Pancreas (tissue), 10 donors: ENCODE measurements around the gene ANXA11. TPM values are rescaled to one million over a fixed set of nuclear protein-coding genes. Genes with fewer than 3 reads are reported as not detected.

Experiments used
- ATAC-seq, 4 donors: fragments of 200-7000 bp; cut with Tn5 transposase; one replicate each; pipeline versions ENCODE4 v1.8.0 to v1.9.1; 2020; ENCODE audit warnings: mild to moderate bottlenecking in 4 of 4, moderate library complexity in 4 of 4
- DNase-seq, 6 donors: peaks; one replicate each; pipeline ENCODE4 v3.0.0-alpha.2; 2020
- FAIRE-seq: peaks from 2 replicates; lab custom pipeline; 2012; peaks lifted over from hg19 to GRCh38; lab: Jason Lieb, UNC
- H3K27ac ChIP-seq, 4 donors: fragments of 200-600 bp; sonication (generic); 1 replicate in 3 of 4; 2 replicates in 1 of 4; pipeline versions ENCODE4 v1.5.0 to v1.8.0; 2020
- H3K27me3 ChIP-seq, 4 donors: fragments of 200-600 bp; one replicate each; pipeline ENCODE4 v1.8.0; 2021
- H3K36me3 ChIP-seq, 3 donors: fragments of 200-600 bp; sonication (generic) in 1 of 3; one replicate each; pipeline versions ENCODE4 v1.5.0 to v1.8.0; 2020 to 2021
- H3K4me1 ChIP-seq, 3 donors: fragments of 200-600 bp; one replicate each; pipeline ENCODE4 v1.8.0; 2021
- H3K4me3 ChIP-seq, 4 donors: fragments of 200-600 bp; sonication (generic) in 2 of 4; one replicate each; pipeline versions ENCODE4 v1.5.0 to v1.8.0; 2020 to 2021
- H3K9me3 ChIP-seq, 4 donors: fragments of 200-600 bp; one replicate each; pipeline ENCODE4 v1.8.0; 2021
- WGBS, 2 donors: extraction: QIAGEN DNeasy Blood & Tissue Kit; methylation state at CpG; one replicate each; pipeline ENCODE4 v1.1.7; 2013; 5-methylcytosine and 5-hydroxymethylcytosine counted together
- intact Hi-C, 3 donors: fragments of 100-400 bp; cut with DNase I; formaldehyde crosslinking; loops; one replicate each; pipeline versions ENCODE4 v1.11.1 to v1.14.2; 2022
- polyA plus RNA-seq, 2 donors: library from polyadenylated mRNA; stranded (reverse); fragments of 200-250 nt; gene quantifications; one replicate each; pipeline ENCODE4 v1.2.3, GENCODE V29; 2013
- total RNA-seq, 6 donors: library from RNA; stranded (reverse); fragmentation: NEBNext Ultra II Directional in 4 of 6; extraction: Animal tissue kit (Norgen Biotek cat#: 25700) in 4 of 6; gene quantifications; one replicate each; pipeline versions ENCODE4 v1.2.1 to v1.2.4, GENCODE V29; 2021 to 2023
- TF ChIP-seq, protein P1 (sequence below), 4 donors: fragments of 200-600 bp; sonication (generic) in 3 of 4; IDR thresholded peaks; one replicate each; pipeline versions ENCODE4 v1.5.0 to v1.8.0; 2021; ENCODE audit warnings: antibody characterized with exemption in 4 of 4
- donor health status: healthy with polysubstance abuse.
- donor health status: DM: no; HTN: no; CAD: no; lungs with moderate emphysema.
- donor health status: DM: no; HTN: no; CAD: no.
- donor health status: control.
- donor health status: control.
- donor health status: Bipolar disorder and iron deficiency.
- donor health status: DM: yes; HTN: yes; CAD: no.
- donor health status: DM: no; HTN: no; CAD: no.
- donor health status: DM: no; HTN: no; CAD: no.
- donor health status: DM: yes; HTN: yes; CAD: no.

The ANXA11 gene
- total and polyA plus RNA-seq, 8 donors: 74.0 to 193 (median 112) TPM

- DNase-seq (no peak), ATAC-seq (no peak), FAIRE-seq (no peak)
- Histone ChIP-seq H3K4me3 (no peak overlapping the region), H3K27ac (peak overlapping the region in 2 of 4 donors; percentile 39 to 66), H3K27me3 (no peaks in the 10 kb centered on the region), H3K36me3 (peaks cover 6 to 73% (median 24%) of the 10 kb centered on the region in 3 donors), H3K9me3 (no peaks in the 10 kb centered on the region), H3K4me1 (no peaks in the 10 kb centered on the region)
- TF ChIP-seq, protein P1, sequence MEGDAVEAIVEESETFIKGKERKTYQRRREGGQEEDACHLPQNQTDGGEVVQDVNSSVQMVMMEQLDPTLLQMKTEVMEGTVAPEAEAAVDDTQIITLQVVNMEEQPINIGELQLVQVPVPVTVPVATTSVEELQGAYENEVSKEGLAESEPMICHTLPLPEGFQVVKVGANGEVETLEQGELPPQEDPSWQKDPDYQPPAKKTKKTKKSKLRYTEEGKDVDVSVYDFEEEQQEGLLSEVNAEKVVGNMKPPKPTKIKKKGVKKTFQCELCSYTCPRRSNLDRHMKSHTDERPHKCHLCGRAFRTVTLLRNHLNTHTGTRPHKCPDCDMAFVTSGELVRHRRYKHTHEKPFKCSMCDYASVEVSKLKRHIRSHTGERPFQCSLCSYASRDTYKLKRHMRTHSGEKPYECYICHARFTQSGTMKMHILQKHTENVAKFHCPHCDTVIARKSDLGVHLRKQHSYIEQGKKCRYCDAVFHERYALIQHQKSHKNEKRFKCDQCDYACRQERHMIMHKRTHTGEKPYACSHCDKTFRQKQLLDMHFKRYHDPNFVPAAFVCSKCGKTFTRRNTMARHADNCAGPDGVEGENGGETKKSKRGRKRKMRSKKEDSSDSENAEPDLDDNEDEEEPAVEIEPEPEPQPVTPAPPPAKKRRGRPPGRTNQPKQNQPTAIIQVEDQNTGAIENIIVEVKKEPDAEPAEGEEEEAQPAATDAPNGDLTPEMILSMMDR (IDR thresholded peaks at IDR 0.05): no peak
- WGBS, 2 donors: 79 to 87% methylated on average over 5 of the region's 5 CpGs
- intact Hi-C loops: loop anchor here in 1 of 3 donors (10.0 kb wide), 1 partner anchor 47 kb away; the partner anchor contains the start of gene ANXA11
Measured at GRCh38 chr10:80158126-80158525, 47.2 kb downstream of the ANXA11 start.

- TF ChIP-seq, protein P1 (IDR thresholded peaks at IDR 0.05): no peak
- Histone ChIP-seq H3K4me1 (no peaks in the 10 kb centered on the region), H3K27ac (peak overlapping the region in 1 of 4 donors; percentile 66), H3K27me3 (no peaks in the 10 kb centered on the region), H3K9me3 (no peaks in the 10 kb centered on the region), H3K4me3 (no peak overlapping the region), H3K36me3 (peaks cover 6 to 77% (median 21%) of the 10 kb centered on the region in 3 donors)
- FAIRE-seq: no peak
- DNase-seq: no peak
- 96 to 97% methylated on average over 14 of the region's 14 CpGs for WGBS, 2 donors
- ATAC-seq: no peak
- intact Hi-C loops: loop anchor here in 1 of 3 donors (10.0 kb wide), 1 partner anchor 47 kb away; the partner anchor contains the start of gene ANXA11
Measured at GRCh38 chr10:80157561-80157960, 47.8 kb downstream of the ANXA11 start.

GRCh38 chr10:80156216-80156615 is 49.1 kb downstream of the ANXA11 start:
- H3K36me3 ChIP-seq: peaks cover 0 to 79% (median 19%) of the 10 kb centered on the region in 3 donors
- TF ChIP-seq, protein P1 (IDR thresholded peaks at IDR 0.05): no peak
- intact Hi-C loops: loop anchor here in 1 of 3 donors (10.0 kb wide), 1 partner anchor 49 kb away; the partner anchor contains the start of gene ANXA11
- DNase-seq (peak in 1 of 6 donors; percentile 2), ATAC-seq (no peak), FAIRE-seq (no peak)
- no peaks in the 10 kb centered on the region for H3K9me3 ChIP-seq
- H3K27me3 ChIP-seq: no peaks in the 10 kb centered on the region
- H3K4me3 ChIP-seq: no peak overlapping the region
- H3K27ac ChIP-seq: no peak overlapping the region
- H3K4me1 ChIP-seq: no peaks in the 10 kb centered on the region
- 75 to 85% methylated on average over 5 of the region's 5 CpGs for WGBS, 2 donors

GRCh38 chr10:80155696-80156215 is 49.6 kb downstream of the ANXA11 start:
- H3K27ac ChIP-seq: peak overlapping the region in 1 of 4 donors; percentile 17
- WGBS, 2 donors: 86 to 92% methylated on average over 8 of the region's 8 CpGs
- intact Hi-C loops: loop anchor here in 1 of 3 donors (10.0 kb wide), 1 partner anchor 49 kb away; the partner anchor contains the start of gene ANXA11
- peaks cover 0 to 79% (median 19%) of the 10 kb centered on the region in 3 donors for H3K36me3 ChIP-seq
- H3K9me3 ChIP-seq: no peaks in the 10 kb centered on the region
- no peaks in the 10 kb centered on the region for H3K4me1 ChIP-seq
- no peak overlapping the region for H3K4me3 ChIP-seq
- ATAC-seq (no peak), DNase-seq (peak in 1 of 6 donors; percentile 1), FAIRE-seq (no peak)
- TF ChIP-seq, protein P1 (IDR thresholded peaks at IDR 0.05): no peak
- no peaks in the 10 kb centered on the region for H3K27me3 ChIP-seq
